OCI-LY1 (cell line): Measurements from ENCODE around the gene SVOP.

Experiments
- H2AFZ ChIP-seq: fragments of 200-600 bp; sonication (generic), shearing (Covaris generic); 2 replicates; pipeline ENCODE4 v1.6.0; 2014; ENCODE audit warnings: antibody characterized with exemption, mild to moderate bottlenecking, low read length
- H3F3A ChIP-seq: fragments of 200-600 bp; sonication (generic), shearing (Covaris generic); 2 replicates; pipeline ENCODE4 v1.6.0; 2014; ENCODE audit warnings: mild to moderate bottlenecking, antibody characterized with exemption, low read length, moderate library complexity; ENCODE audit not compliant: insufficient read depth
- H3K27ac ChIP-seq: fragments of 200-600 bp; sonication (generic); 2 replicates; pipeline ENCODE4 v1.5.1; 2014; ENCODE audit warnings: low read length, mixed run types, mild to moderate bottlenecking, low read depth; ENCODE audit not compliant: poor library complexity, severe bottlenecking
- H3K27me3 ChIP-seq: fragments of 200-600 bp; sonication (generic); 2 replicates; pipeline ENCODE4 v1.6.0; 2014; ENCODE audit warnings: antibody characterized with exemption, mild to moderate bottlenecking, low read length, moderate library complexity; ENCODE audit not compliant: insufficient read depth
- H3K36me3 ChIP-seq: fragments of 200-600 bp; sonication (generic); 2 replicates; pipeline ENCODE4 v1.6.1; 2014; ENCODE audit warnings: mild to moderate bottlenecking, antibody characterized with exemption, low read length, moderate library complexity, mixed read lengths; ENCODE audit not compliant: insufficient read depth
- H3K4me1 ChIP-seq: fragments of 200-600 bp; sonication (generic); 2 replicates; pipeline ENCODE4 v1.5.1; 2014; ENCODE audit warnings: mild to moderate bottlenecking, low read length, moderate library complexity; ENCODE audit not compliant: insufficient read depth, severe bottlenecking
- H3K4me2 ChIP-seq: fragments of 200-600 bp; sonication (generic), shearing (Covaris generic); 2 replicates; pipeline ENCODE4 v1.6.1; 2014; ENCODE audit warnings: low read length
- H3K4me3 ChIP-seq: fragments of 200-600 bp; sonication (generic); 2 replicates; pipeline ENCODE4 v1.5.1; 2014; ENCODE audit warnings: low read length, low read depth, mild to moderate bottlenecking, mixed read lengths; ENCODE audit not compliant: poor library complexity, severe bottlenecking
- H3K79me2 ChIP-seq: fragments of 200-600 bp; shearing (Covaris generic); 2 replicates; pipeline ENCODE4 v1.6.1; 2016; ENCODE audit warnings: mixed run types, low read length, mixed read lengths; ENCODE audit not compliant: insufficient read depth
- H3K9ac ChIP-seq: fragments of 200-600 bp; sonication (generic), shearing (Covaris generic); 2 replicates; pipeline ENCODE4 v1.6.1; 2014; ENCODE audit warnings: mild to moderate bottlenecking, low read length, mixed read lengths
- H3K9me2 ChIP-seq: fragments of 200-600 bp; sonication (generic), shearing (Covaris generic); 2 replicates; pipeline ENCODE4 v1.6.1; 2014; ENCODE audit warnings: low read depth, mild to moderate bottlenecking, low read length, mixed read lengths
- H3K9me3 ChIP-seq: fragments of 200-600 bp; shearing (Covaris generic); 2 replicates; pipeline ENCODE4 v1.6.1; 2014; ENCODE audit warnings: low read length, mixed read lengths
- H4K20me1 ChIP-seq: fragments of 200-600 bp; sonication (generic), shearing (Covaris generic); 2 replicates; pipeline ENCODE4 v1.6.0; 2016; ENCODE audit warnings: mild to moderate bottlenecking, low read length; ENCODE audit not compliant: insufficient read depth
- EZH2 ChIP-seq: fragments of 200-600 bp; sonication (generic), shearing (Covaris generic); IDR thresholded peaks from 2 replicates; pipeline ENCODE4 v1.8.0; 2017; ENCODE audit warnings: borderline replicate concordance, mixed run types, mild to moderate bottlenecking, antibody characterized with exemption, low read length, moderate library complexity, mixed read lengths
- TF ChIP-seq, protein P1 (sequence below): fragments of 200-600 bp; sonication (generic), shearing (Covaris generic); IDR thresholded peaks from 2 replicates; pipeline ENCODE4 v1.5.1; 2017; ENCODE audit warnings: mild to moderate bottlenecking, antibody characterized with exemption, low read length, moderate library complexity, mixed read lengths

SVOP gene

DNA sequence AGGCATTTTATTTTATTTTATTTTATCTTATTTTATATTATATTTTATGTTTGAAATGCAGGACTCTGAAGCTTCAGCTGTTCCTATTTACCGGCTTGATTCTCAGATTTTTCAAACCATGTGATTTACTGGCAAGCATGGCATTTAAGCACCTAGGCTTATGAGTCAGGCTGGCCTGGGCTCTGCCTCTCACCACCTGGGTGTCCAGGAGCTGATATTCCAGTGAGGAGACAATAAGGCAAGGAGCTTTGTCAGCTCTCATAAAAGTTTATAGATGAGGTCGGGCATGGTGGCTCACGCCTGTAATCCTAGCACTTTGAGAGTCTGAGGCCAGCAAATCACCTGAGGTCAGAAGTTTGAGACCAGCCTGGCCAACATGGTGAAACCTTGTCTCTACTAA lies 138.9 kb downstream of the SVOP start:
- TF ChIP-seq EZH2, result no peak
- TF ChIP-seq, protein P1, sequence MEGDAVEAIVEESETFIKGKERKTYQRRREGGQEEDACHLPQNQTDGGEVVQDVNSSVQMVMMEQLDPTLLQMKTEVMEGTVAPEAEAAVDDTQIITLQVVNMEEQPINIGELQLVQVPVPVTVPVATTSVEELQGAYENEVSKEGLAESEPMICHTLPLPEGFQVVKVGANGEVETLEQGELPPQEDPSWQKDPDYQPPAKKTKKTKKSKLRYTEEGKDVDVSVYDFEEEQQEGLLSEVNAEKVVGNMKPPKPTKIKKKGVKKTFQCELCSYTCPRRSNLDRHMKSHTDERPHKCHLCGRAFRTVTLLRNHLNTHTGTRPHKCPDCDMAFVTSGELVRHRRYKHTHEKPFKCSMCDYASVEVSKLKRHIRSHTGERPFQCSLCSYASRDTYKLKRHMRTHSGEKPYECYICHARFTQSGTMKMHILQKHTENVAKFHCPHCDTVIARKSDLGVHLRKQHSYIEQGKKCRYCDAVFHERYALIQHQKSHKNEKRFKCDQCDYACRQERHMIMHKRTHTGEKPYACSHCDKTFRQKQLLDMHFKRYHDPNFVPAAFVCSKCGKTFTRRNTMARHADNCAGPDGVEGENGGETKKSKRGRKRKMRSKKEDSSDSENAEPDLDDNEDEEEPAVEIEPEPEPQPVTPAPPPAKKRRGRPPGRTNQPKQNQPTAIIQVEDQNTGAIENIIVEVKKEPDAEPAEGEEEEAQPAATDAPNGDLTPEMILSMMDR, result no peak
- no peaks in the 10 kb centered on the region for H3K9me2 ChIP-seq
- H3K27me3 ChIP-seq, result no peaks in the 10 kb centered on the region
- H3K79me2 ChIP-seq, result no peaks in the 10 kb centered on the region
- no peak overlapping the region for H3K4me3 ChIP-seq
- no peak overlapping the region for H3K27ac ChIP-seq
- H4K20me1 ChIP-seq, result no peaks in the 10 kb centered on the region
- no peak overlapping the region for H3K4me2 ChIP-seq
- no peaks in the 10 kb centered on the region for H3K4me1 ChIP-seq
- H2AFZ ChIP-seq, result no peak overlapping the region
- no peaks in the 10 kb centered on the region for H3K36me3 ChIP-seq
- no peaks in the 10 kb centered on the region for H3F3A ChIP-seq
- H3K9ac ChIP-seq, result no peak overlapping the region
- H3K9me3 ChIP-seq, result no peaks in the 10 kb centered on the region

DNA sequence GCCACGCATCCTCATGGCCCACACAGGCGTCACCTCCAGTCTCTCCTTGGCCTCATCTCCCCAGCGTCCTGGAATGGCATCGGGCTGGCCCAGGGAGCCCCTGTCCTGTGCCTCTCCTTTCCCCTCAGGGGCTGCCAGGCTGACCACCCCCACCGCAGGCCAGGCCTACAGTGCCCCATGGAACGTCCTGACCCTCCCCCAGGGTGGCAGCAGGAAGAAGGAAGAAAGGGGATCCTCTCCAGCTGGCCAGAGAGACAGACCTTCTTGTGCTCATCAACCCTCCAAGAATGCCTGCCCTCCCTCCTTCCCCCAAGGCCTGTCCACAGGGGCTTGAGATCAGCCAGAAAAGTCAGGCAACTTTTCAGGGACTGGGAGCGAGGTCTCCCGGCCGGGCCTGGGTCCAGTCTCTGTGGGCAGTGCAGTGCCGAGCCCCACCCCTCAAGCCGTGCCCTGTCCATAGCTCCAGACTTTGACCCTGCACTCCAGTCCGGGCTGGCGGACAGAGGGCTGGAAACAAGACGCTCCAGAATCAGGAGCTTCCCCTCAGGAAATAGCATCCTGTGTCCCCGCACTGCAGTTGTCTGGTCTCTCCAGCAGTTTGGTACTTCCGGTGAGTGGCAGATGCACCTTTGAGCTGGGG lies 141.1 kb downstream of the SVOP start, which contains the start of gene DAO:
TSS of gene DAO (plus strand) at position 478 of the 640 bp plus-strand sequence. CDS start 4,915 bp downstream, outside the sequence.
- Histone ChIP-seq H3F3A (no peaks in the 10 kb centered on the region), H2AFZ (no peak within 1 kb of the TSS), H3K9me3 (no peaks in the 10 kb centered on the region), H4K20me1 (no peaks in the 10 kb centered on the region), H3K9ac (no peak within 1 kb of the TSS), H3K79me2 (no peaks in the 10 kb centered on the region), H3K27me3 (no peaks in the 10 kb centered on the region), H3K4me3 (no peak within 1 kb of the TSS), H3K4me2 (no peak within 1 kb of the TSS), H3K9me2 (no peaks in the 10 kb centered on the region), H3K4me1 (no peaks in the 10 kb centered on the region), H3K36me3 (no peaks in the 10 kb centered on the region), H3K27ac (no peak within 1 kb of the TSS)
- TF ChIP-seq, protein P1, result no peak
- no peak for TF ChIP-seq EZH2

DNA sequence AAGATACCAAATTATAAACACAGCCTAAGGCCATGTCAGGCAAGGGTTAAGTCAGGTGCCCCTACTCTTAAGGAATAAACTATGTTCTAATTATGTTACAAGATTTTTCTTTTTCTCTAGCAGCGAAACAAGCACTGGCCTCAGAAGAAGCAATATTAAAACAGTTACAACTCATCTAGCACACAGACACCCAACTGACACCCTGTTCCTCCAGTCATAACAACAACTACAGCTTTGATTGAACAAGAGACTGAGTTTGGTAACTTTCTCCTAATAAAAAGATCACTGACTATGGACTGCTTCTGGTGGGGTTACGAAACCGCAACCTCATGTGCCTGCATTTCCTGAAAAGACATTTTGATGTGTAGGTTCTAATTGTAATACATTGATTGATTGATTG lies 144.3 kb downstream of the SVOP start:
- Histone ChIP-seq H3K4me1 (no peaks in the 10 kb centered on the region), H3K27me3 (no peaks in the 10 kb centered on the region), H3K27ac (no peak overlapping the region), H3K36me3 (no peaks in the 10 kb centered on the region), H3K9me3 (no peaks in the 10 kb centered on the region), H3F3A (no peaks in the 10 kb centered on the region), H3K79me2 (no peaks in the 10 kb centered on the region), H3K9ac (no peak overlapping the region), H2AFZ (no peak overlapping the region), H3K4me3 (no peak overlapping the region), H3K9me2 (no peaks in the 10 kb centered on the region), H3K4me2 (no peak overlapping the region), H4K20me1 (no peaks in the 10 kb centered on the region)
- TF ChIP-seq EZH2, result no peak
- TF ChIP-seq, protein P1, result no peak
